AG20443 (cell line): ENCODE results near the gene PRSS38.
A peak's percentile ranks its signal among the peaks of the same experiment; 100 is the strongest.

Experiments
- DNase-seq: peaks from one replicate; pipeline ENCODE4 v3.0.0; 2012; ENCODE audit warnings: low spot score, mixed read lengths

Gene PRSS38

DNA sequence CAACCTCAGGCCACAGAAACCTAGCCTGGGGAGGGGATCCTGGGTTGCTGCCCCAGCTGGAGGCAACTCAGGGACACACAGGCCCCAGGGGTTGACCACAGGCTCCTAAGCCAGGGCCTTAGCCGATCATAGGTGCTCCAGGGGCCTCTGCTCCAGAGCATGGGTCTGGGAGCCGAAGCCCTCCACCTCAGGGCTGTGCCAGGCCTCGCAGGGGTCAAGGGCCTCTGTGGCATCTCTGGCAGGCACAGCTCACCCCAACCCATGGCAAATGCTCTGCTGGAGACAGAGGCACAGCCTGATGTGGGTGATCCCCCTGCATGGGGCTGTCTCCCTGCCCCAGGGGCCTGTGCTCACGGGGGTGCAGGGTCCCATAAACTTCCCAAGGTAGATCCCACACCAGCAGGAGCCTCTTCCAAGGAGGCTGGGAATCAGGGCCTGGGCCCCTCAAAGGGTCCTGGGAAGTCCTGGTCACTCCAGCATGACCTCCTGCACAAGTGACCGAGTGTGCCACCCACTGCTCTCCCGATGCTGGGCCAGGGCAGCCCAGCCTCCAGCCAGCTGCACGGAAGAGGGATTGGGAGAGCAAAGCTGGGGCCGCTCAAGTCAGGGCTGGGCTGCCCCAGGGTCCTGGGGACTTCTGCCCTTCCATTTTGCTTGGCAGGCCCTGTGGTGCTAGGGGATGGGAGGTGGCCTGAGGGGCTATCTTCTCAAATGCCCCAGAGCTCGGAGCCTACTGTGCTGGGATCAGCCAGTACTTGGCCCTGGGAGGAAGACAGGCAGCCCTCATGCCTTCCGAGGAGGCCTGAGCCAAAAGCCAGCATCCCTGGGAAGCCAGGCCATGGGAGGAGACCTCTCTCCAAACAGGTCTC lies 22.2 kb upstream of the PRSS38 start:
- no peak for DNase-seq

DNA sequence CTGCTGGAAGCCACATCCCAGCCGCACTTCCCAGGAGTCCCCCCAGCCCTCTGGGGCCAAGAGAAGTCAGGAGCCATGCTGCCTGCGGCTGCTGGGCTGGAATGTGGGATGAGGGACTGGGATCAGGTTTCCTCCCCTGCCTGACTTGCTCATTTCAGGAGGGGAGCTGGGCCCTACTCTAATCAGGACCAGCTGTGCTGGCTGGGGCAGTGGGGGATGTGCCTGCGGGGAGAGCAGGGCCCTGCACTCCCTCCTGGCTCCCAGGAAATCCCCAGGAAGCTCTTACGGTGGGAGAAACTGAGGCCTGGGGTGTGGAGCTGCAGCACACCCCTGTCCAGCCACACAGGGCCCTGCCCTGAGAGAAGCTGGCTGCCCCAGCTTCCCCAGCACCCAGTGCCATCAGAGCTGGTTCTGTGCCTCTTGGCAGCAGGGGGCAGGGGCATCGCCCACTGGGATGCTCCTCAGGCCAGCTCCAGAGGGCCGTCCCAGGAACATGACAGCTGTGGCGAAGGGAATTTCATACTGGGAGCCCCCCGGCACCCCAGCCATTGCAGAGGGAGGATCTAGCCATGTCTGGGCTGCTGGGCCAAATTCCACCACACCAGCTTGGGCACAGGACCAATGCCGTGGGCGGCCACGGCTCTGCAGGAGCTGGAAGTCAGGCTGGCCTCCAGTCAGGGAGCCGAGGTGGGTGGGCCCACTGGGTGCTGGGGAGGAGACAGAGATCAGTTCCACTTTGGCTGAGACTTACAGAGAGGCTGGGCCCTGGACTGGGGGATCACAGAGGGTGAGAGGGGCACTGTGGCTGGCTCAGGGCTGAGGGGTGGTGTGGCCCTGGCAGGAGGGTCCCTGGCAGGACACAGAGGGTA lies 21.3 kb upstream of the PRSS38 start:
- peak; percentile 94 for DNase-seq

DNA sequence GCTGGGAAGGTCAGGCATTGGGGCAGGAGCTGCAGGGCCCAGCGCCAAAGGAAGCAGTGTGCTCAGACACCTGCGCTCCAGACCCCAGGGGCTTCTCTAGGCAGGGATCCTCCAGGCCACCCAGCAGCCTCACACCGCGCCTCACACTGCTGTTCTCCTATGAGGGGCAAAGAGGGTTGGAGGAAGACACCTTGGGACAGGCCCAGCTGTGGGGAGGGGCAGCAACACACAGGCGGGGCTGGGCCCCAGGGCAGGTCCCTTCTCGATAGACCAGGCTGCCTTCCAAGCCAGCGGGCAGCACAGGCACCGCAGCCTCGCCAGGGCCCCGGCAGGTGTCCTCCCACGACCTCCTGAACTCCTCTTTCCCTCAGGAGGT lies 20.7 kb upstream of the PRSS38 start:
- no peak for DNase-seq

DNA sequence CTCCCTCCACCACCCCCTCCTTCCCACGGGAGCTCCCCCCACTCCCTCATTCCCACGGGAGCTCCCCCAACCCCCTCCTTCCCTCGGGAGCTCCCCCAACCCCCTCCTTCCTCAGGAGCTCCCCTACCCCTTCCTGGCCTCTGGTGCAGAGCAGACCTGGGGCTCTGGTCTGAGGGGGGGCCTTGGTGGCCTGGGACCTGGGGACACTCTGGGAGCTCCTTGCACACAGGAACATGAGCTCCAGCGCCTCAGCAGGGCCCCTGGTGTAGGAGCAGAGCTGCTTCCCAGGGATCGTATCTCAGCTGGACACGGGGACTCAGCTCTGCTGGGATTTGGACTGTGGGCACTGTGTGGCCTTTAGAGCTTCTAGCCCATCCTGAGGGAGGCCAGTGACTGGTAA lies 19.7 kb upstream of the PRSS38 start:
- DNase-seq = no peak

DNA sequence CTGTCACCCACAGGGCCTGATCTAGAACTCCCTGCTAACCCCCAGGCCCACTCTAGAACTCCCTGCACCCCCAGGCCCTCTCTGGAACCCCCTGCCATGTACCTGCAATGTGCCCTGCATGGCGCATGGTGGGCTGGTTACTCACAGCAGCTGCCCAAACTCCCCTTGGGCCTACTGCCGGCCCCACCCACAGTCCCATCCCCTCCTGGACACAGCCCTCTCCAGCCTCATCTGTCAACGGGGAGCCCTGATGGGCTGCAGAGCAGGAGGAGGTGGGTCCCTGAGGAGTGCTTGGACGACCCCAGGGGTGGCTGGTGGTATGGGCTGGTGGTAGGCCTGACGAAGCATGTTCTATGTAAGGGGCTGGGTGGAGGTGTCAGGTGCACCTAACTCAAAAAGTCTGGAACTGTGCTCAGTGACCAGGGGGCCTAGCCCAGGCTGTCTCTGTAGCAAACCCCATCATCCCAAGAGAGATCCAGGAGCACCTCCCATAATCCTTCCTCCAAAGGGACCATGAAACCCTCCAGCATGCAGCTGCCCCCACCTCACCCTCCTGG lies 19.0 kb upstream of the PRSS38 start:
- DNase-seq = no peak

DNA sequence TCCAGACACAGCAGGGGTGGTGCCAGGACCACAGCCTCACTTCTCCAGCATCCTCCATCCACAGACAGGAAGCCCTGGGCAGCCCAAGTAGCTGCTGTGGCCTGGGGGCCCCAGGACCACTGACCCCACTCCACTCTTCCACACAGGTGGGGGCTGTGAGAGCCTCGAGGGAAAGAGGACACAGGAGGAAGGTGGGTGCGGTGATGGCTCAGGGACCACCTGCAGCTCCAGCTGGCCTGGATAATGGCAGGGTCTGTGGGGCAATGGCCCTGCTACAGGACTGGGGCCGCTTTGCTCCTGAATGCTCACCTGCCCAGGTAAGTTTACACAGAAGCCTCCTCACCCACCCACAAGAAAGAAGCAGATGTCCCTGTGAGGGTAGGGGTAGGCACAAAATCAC lies 18.3 kb upstream of the PRSS38 start:
- DNase-seq = no peak

DNA sequence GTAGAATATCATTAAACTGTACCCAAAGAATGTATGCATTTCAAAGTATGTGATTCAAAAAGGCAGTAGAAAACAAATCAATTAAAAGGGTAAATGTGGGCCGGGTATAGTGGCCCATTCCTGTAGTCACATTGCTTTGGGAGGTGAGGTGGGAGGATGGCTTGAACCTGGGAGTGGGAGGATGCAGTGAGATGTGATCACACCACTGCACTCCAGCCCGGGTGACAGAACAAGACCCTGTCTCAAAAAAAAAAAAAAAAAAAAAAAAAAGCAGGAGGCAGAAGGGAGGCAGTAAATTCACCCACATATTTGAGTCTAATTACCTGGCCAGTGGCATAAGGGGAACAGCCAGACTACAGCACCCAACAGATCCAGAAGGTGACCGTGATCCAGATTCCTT lies 17.9 kb upstream of the PRSS38 start:
- no peak for DNase-seq

DNA sequence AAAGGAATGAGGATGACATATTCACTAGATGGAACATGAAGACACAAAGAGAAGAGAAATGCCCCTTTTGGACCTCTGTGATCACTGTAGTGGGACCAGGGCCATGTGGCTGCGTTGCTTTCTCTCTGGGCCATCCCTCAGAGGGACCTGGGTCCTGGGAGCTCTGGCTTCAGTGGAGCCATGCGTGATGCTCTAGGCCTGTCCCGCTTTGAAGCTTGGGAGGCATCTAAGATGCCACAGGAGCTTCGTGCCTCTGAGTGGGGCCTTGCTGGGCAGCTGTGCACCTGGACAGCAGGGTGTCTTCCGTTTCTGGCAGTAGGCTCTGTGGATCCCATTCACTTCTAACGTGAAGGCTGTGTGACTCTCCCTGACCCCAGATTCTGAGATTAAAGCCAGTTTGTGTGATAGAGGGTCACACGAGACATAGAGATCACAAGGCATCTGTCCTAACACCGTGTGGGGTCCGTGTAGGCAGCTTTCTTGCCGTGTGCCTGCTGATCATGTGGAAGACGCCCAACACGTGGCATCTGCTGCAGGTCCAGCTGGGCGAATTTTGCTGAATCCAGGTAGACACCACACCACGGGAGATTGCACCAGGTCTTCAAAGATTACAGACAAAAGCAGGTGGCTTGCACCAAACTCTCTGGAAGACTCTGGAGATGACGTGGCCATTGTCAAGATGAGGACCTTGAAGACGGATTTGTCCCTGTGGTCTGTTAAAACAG lies 17.2 kb upstream of the PRSS38 start:
- DNase-seq = no peak

DNA sequence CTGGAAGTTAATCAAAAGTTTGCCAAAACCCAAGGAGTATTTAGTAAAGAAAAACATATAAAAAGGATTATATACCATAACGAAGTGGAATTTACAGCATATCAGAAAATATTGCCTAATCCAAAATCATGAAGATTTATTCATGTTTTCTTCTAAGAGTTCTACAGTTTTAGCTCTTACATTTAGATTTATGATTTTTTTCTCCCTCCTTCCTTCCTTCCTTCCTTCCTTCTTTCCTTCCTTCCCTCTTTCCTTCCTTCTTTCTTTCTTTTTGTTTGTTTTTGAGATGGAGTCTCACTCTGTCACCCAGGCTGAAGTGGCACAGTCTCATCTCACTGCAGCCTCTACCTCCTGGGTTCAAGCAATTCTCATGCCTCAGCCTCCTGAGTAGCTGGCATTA lies 15.7 kb upstream of the PRSS38 start:
- no peak for DNase-seq

DNA sequence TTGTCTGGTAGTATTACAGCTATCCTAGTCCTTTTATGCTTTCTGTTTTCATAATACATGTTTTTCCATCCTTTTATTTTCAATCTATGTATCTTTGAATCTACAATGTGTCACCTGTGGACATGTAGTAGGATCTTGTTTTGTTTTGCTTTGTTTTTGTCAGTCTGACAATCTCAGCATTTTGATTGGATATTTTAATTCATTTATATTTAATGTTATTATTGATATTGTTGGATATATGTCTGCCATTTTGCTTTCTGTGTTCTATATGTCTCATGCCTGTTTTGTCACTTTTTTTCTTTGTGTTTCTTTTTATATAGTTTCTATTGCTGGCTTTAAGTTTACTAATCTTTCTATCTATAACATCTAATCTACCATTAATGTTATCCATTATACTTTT lies 11.5 kb upstream of the PRSS38 start:
- no peak for DNase-seq

DNA sequence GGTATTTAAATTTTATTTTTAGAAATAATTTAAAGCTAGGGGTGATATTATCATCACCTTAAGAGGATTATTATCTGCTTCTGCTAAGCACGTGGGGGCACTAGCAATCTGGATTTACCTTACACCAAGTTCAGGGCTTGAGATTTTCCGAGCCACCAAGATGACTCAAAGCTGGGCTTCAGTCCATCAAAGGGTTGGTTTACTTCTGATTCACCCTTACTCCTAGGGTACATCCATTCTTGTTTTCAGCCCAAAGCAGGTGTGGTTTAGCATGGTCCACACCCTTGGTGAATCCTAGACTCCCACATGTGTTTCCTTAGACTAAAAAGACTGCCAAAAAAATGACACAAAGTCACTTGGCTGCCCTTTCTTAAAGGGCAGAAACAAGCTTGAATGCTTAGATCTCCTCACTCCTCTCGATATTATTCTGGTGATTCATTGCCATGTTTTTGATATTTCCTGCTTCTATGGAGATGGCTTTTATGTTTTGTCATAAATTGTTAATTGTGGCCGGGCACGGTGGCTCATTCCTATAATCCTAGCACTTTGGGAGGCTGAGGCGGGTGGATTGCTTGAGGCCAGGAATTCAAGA lies 9.8 kb upstream of the PRSS38 start:
- peak; percentile 87 for DNase-seq

DNA sequence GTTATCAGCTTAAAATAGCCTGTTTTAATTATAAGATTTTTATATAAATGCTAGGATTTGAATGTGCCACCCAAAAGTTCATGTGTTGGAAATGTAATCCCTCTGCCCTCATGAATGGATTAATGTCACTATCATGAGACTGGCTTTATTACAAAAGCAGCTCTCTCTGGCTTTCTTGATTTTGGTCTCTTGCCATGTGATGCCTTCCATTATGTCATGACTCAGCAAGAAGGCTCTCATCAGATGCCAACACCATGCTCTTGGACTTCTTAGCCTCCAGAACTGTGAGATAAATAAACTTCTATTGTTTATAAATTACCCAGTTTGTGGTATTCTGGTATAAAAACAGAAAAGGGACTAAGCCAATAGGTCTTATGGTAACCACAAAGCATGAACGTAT lies 6.9 kb upstream of the PRSS38 start:
- no peak for DNase-seq

DNA sequence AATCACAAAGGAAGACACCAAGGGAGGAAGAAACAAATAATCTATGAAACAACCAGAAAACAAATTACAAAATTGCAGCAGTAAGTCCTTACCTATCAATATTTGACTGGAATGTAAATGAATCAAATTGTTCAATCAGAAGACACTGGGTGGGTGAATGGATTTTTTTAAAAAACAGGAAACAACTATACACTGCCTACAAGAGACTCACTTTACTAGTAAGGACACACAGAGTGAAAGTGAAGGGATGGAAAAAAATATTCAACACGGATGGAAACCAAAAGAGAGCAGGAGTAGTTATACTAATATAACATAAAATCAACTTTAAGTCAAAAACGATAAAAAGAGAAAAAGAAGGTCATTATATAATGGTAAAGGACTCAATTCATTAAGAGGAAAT lies 6.4 kb upstream of the PRSS38 start:
- no peak for DNase-seq

DNA sequence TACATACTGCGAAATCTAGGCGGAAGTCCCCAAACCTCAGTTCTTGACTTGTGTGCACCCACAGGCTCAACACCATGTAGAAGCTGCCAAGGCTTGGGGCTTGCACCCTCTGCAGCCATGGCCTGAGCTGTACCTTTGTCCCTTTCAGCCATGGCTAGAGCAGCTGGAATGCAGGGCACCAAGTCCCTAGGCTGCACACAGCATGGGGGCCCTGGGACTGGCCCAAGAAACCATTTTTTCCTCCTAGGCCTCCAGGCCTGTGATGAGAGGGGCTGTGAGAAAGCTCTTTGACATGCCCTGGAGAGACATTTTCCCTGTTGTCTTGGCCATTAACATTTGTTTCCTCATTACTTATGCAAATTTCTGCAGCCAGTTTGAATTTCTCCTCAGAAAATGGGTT lies 1.5 kb upstream of the PRSS38 start:
- DNase-seq = no peak

DNA sequence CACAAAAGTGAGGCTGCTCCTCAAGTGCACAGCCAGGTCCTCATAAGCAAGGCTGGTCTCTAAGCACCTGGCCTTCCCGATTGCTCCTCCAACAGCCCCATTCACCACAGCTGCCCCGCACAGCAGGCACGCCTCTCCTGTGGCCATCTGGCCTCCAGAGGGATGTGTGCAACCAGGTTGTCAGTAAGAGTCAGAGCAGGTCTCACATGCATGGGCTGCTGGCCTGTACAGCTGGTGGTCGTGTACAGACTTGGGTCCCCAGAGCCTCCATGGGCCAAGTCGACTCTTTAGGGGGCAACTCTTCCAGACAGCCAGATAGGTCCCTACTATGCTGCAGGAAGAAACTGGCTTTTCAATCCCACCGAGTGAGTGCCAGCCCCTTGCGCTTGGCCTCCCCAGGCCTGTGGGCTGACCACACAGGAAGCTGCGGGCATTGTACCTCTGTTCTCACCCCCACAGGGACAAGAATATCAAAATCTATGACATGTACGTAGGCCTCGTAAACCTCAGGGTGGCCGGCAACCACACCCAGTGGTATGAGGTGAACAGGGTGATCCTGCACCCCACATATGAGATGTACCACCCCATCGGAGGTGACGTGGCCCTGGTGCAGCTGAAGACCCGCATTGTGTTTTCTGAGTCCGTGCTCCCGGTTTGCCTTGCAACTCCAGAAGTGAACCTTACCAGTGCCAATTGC lies 1.4 kb downstream of the PRSS38 start:
- no peak for DNase-seq

DNA sequence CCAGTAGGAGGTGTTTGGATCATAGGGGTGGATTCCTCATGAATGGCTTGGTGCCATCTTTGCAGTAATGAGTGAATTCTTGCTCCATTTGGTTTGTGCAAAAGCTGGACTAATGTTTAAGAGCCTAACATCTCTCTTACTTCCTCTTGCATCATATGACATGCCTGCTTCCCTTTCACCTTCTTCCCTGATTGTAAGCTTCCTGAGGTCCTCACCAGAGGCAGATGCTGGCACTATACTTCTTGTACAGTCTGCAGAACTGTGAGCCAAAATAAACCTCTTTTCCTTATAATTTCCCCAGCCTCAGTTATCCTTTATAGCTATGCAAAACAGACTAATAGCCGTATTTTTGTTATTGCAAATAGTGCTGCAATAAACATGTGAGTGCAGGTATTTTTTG lies 8.1 kb downstream of the PRSS38 start:
- DNase-seq = no peak

DNA sequence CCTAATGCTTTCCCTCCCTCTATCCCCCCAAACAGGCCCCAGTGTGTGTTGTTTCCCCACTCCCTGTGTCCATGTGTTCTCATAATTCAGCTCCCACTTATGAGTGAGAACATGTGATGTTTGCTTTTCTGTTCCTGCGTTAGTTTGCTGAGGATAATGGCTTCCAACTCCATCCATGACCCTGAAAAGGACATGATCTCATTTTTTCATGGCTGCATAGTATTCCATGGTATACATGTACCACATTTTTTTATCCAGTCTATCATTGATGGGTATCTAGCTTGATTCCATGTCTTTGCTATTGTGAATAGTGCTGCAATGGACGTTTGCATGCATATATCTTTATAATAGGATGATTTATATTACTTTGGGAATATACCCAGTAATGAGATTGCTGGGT lies 8.7 kb downstream of the PRSS38 start:
- DNase-seq = no peak

DNA sequence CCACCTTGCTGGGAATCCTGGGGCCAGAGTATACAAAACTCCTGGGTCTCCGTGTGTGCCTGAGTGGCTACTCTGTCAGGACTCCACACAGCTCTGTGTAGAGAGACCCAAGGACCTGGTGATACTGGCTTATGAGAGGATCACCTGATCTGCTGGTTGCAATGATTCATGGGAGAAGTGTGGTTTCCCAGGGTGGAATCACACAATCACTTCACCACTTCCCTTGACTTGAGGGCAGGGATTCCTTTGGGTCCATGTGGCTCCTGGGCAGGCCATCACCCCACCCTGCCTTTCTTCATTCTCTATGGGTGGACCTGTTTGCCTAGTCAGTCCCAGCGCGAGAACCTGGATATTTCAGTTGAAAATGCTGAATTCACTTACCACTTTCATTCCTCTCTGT lies 13.3 kb downstream of the PRSS38 start:
- DNase-seq = no peak

DNA sequence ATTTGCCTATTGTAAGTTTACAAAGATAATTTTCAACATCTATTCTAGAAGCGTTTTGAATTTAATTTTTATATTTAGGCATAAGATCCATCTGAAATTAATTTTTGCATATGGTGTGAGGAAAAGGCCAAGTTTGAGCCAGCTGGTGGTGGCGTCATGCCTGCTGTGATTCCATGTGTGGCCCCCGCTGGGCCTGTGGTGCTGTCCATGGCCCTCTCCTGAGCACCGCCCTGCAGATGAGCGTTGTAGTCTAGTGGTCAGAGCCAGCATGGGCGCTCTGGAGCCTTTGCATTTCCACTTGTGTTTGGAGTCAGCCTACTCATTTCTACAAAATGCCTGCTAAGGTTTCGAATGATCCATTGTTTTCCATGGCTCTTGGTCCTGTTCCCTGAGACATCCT lies 22.7 kb downstream of the PRSS38 start:
- DNase-seq = no peak

DNA sequence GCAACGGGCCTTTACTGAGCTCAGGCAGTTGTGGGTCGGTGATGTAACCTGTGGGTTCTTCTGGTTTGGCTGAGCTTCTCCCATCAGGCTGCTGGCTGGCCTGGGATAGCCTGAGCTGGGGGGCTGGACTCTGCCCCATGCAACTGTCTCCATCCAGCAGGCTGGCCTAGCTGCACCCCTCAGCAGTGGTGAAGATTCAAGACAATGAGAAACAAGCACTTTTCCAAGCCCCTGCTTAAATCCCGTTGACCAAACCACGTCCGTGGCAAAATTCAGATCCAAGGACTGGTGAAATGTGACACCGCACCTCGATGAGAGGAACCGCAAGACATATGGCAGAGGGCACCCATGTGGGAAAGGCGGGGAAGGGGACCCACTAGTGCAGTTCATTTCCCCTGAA lies 25.6 kb downstream of the PRSS38 start:
- no peak for DNase-seq
